Measurements from ENCODE around the gene LMAN1. TPM values are rescaled to one million over a fixed set of nuclear protein-coding genes. Genes with fewer than 3 reads are reported as not detected.

LMAN1 gene
- total and polyA plus RNA-seq, 7 donors: 15.7 to 64.0 (median 33.0) TPM

- no peaks in the 10 kb centered on the region for H3K9me3 ChIP-seq
- peaks cover 0 to 26% of the 10 kb centered on the region in 2 donors for H3K36me3 ChIP-seq (ENCODE audit: insufficient read depth in 1 of 2, low read depth in 1 of 2)
- intact Hi-C loops (cut with DNase I): loop anchor here in 1 of 2 donors (2.0 kb wide), 1 partner anchor 30 kb away; no protein-coding TSS in a partner anchor
- 0 to 1% (median 1%) methylated on average over 8 of the region's 8 CpGs for WGBS, 3 donors
- peak overlapping the region; percentile 94 for H3K27ac ChIP-seq
- H3K4me1 ChIP-seq: peaks cover 24% of the 10 kb centered on the region
- ATAC-seq (no peak), DNase-seq (no peak)
- H3K27me3 ChIP-seq (ENCODE audit: insufficient read depth in 3 of 3, low read length in 2 of 3): no peaks in the 10 kb centered on the region
- no peak for TF ChIP-seq CTCF (IDR thresholded peaks at IDR 0.05)
- peak overlapping the region; percentile 80 for H3K4me3 ChIP-seq
These were observed 702 bp downstream of the LMAN1 start for GRCh38 chr18:59358414-59358711.

- no peaks in the 10 kb centered on the region for H3K27me3 ChIP-seq (ENCODE audit: insufficient read depth in 3 of 3, low read length in 2 of 3)
- DNase-seq: no peak
- H3K36me3 ChIP-seq (ENCODE audit: insufficient read depth in 1 of 2, low read depth in 1 of 2): peaks cover 0 to 30% of the 10 kb centered on the region in 2 donors
- H3K4me1 ChIP-seq: peaks cover 24% of the 10 kb centered on the region
- intact Hi-C loops (cut with DNase I): loop anchor here in 1 of 2 donors (2.0 kb wide), 1 partner anchor 31 kb away; no protein-coding TSS in a partner anchor
- H3K4me3 ChIP-seq: peak overlapping the region; percentile 80
- 6 to 11% (median 8%) methylated on average over 4 of the region's 4 CpGs for WGBS, 3 donors
- no peaks in the 10 kb centered on the region for H3K9me3 ChIP-seq
- peak overlapping the region; percentile 94 for H3K27ac ChIP-seq
- no peak for TF ChIP-seq CTCF (IDR thresholded peaks at IDR 0.05)
- peak in 3 of 4 donors; percentile 30 to 62 (median 47) for ATAC-seq
These were observed 1.1 kb downstream of the LMAN1 start for GRCh38 chr18:59357928-59358327.

- ATAC-seq (no peak), DNase-seq (no peak)
- H3K27me3 ChIP-seq (ENCODE audit: insufficient read depth in 3 of 3, low read length in 2 of 3): no peaks in the 10 kb centered on the region
- H3K4me1 ChIP-seq: peaks cover 14% of the 10 kb centered on the region
- no peaks in the 10 kb centered on the region for H3K9me3 ChIP-seq
- no peak overlapping the region for H3K4me3 ChIP-seq
- TF ChIP-seq CTCF (IDR thresholded peaks at IDR 0.05): no peak
- intact Hi-C loops (cut with DNase I): no loop called here
- H3K36me3 ChIP-seq (ENCODE audit: insufficient read depth in 1 of 2, low read depth in 1 of 2): peaks cover 9 to 62% of the 10 kb centered on the region in 2 donors
- H3K27ac ChIP-seq: no peak overlapping the region
- 84 to 95% (median 93%) methylated on average over 2 of the region's 2 CpGs for WGBS, 3 donors
These were observed 4.3 kb downstream of the LMAN1 start for GRCh38 chr18:59354731-59355130.

- ATAC-seq (no peak), DNase-seq (no peak)
- no peaks in the 10 kb centered on the region for H3K9me3 ChIP-seq
- peaks cover 9 to 77% of the 10 kb centered on the region in 2 donors for H3K36me3 ChIP-seq (ENCODE audit: insufficient read depth in 1 of 2, low read depth in 1 of 2)
- no peak overlapping the region for H3K27ac ChIP-seq
- intact Hi-C loops (cut with DNase I): no loop called here
- TF ChIP-seq CTCF (IDR thresholded peaks at IDR 0.05): no peak
- H3K4me3 ChIP-seq: no peak overlapping the region
- peaks cover 14% of the 10 kb centered on the region for H3K4me1 ChIP-seq
- no peaks in the 10 kb centered on the region for H3K27me3 ChIP-seq (ENCODE audit: insufficient read depth in 3 of 3, low read length in 2 of 3)
- WGBS, 3 donors: 75 to 77% (median 75%) methylated on average over 4 of the region's 4 CpGs
These were observed 5.9 kb downstream of the LMAN1 start for GRCh38 chr18:59353079-59353680.
